Measurements from ENCODE around the gene CRYZL1. TPM values are rescaled to one million over a fixed set of nuclear protein-coding genes. Genes with fewer than 3 reads are reported as not detected.

Gene CRYZL1
- total RNA-seq, 2 experiments from 2014 or later = 39.2 to 45.7 TPM

DNA sequence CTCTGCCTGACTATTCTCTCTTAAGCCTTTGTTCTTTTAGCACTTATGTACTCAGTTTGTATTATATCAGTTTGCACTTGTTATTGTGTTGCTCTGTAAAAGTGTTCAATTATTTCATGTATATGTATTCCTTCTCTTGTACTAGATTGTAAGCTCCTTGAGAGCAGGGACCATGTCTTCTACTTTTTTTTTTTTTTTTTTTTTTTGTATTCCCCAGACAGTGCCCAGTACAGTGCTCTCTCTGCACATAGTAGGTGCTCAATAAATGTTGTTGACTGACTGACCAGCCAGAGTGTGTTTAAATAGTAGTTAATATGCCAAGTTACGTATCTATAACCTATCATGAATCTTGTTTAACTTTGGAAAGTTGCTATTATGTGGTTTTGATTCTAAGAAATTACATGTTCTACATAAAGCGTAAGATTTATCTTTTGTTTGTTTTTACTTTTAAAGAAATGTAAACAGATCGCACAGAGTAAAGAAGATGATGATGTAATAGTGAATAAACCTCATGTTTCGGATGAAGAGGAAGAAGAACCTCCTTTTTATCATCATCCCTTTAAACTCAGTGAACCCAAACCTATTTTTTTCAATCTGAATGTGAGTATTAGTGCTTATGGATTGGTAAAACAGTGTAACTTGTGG is 82.6 kb downstream of the CRYZL1 start:
- no peak overlapping the region for H3K4me3 Mint-ChIP-seq
- no peaks in the 10 kb centered on the region for H3K9me3 Mint-ChIP-seq
- no peaks in the 10 kb centered on the region for H3K27me3 Mint-ChIP-seq
- H3K27ac Mint-ChIP-seq = no peak overlapping the region
- DNase-seq (no peak), ATAC-seq (ENCODE audit: low read depth) (no peak)
- POLR2A ChIA-PET = no interaction called here
- peaks cover 55% of the 10 kb centered on the region for H3K36me3 Mint-ChIP-seq
- H3K4me1 Mint-ChIP-seq = peaks cover 24% of the 10 kb centered on the region

GRCh38 chr21:33557447-33557846 is 84.1 kb downstream of the CRYZL1 start:
- no peaks in the 10 kb centered on the region for H3K27me3 Mint-ChIP-seq
- no peak overlapping the region for H3K27ac Mint-ChIP-seq
- DNase-seq (no peak), ATAC-seq (ENCODE audit: low read depth) (no peak)
- POLR2A ChIA-PET = interaction anchor here (2.1 to 2.9 kb wide), 2 partner anchors 15 to 31 kb away, joined by 9 to 10 read pairs; partner anchors contain the start of genes DONSON, GART and SON
- H3K9me3 Mint-ChIP-seq = no peaks in the 10 kb centered on the region
- H3K36me3 Mint-ChIP-seq = peaks cover 64% of the 10 kb centered on the region
- H3K4me1 Mint-ChIP-seq = peaks cover 21% of the 10 kb centered on the region
- H3K4me3 Mint-ChIP-seq = no peak overlapping the region

- Mint-ChIP-seq H3K9me3 (no peaks in the 10 kb centered on the region), H3K4me1 (peaks cover 23% of the 10 kb centered on the region), H3K27me3 (no peaks in the 10 kb centered on the region), H3K4me3 (no peak overlapping the region), H3K36me3 (peaks cover 66% of the 10 kb centered on the region), H3K27ac (no peak overlapping the region)
- POLR2A ChIA-PET = interaction anchor here (2.9 kb wide), 1 partner anchor 34 kb away, joined by 10 read pairs; the partner anchor contains the start of gene DONSON
- ATAC-seq (ENCODE audit: low read depth) (no peak), DNase-seq (no peak)
Observed at GRCh38 chr21:33554982-33555344, 86.6 kb downstream of the CRYZL1 start.

- DNase-seq (no peak), ATAC-seq (ENCODE audit: low read depth) (no peak)
- H3K9me3 Mint-ChIP-seq = no peaks in the 10 kb centered on the region
- no peaks in the 10 kb centered on the region for H3K27me3 Mint-ChIP-seq
- peaks cover 23% of the 10 kb centered on the region for H3K4me1 Mint-ChIP-seq
- H3K27ac Mint-ChIP-seq = no peak overlapping the region
- POLR2A ChIA-PET = interaction anchor here (2.9 kb wide), 1 partner anchor 34 kb away, joined by 10 read pairs; the partner anchor contains the start of gene DONSON
- no peak overlapping the region for H3K4me3 Mint-ChIP-seq
- H3K36me3 Mint-ChIP-seq = peaks cover 65% of the 10 kb centered on the region
Observed at GRCh38 chr21:33554236-33554981, 87.1 kb downstream of the CRYZL1 start.

DNA sequence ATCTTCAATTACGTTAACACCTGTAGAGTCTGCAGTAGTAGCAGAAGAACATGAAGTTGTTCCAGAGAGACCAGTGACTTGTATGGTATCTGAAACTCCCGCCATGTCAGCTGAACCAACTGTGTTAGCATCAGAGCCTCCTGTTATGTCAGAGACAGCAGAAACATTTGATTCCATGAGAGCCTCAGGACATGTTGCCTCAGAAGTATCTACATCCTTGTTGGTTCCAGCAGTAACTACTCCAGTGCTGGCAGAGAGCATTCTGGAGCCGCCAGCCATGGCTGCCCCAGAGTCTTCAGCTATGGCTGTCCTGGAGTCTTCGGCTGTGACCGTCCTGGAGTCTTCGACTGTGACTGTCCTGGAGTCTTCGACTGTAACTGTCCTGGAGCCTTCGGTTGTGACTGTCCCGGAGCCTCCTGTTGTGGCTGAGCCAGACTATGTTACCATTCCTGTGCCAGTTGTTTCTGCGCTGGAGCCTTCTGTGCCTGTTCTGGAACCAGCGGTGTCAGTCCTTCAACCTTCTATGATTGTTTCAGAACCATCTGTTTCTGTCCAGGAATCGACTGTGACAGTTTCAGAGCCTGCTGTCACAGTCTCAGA is 88.4 kb downstream of the CRYZL1 start:
- ATAC-seq (ENCODE audit: low read depth) = no peak
- Mint-ChIP-seq H3K36me3 (peaks cover 65% of the 10 kb centered on the region), H3K27me3 (no peaks in the 10 kb centered on the region), H3K27ac (no peak overlapping the region), H3K4me3 (no peak overlapping the region), H3K9me3 (no peaks in the 10 kb centered on the region), H3K4me1 (peaks cover 23% of the 10 kb centered on the region)
- no peak for DNase-seq
- POLR2A ChIA-PET = no interaction called here

- Mint-ChIP-seq H3K9me3 (no peaks in the 10 kb centered on the region), H3K36me3 (peaks cover 62% of the 10 kb centered on the region), H3K27ac (no peak overlapping the region), H3K4me3 (no peak overlapping the region), H3K4me1 (peaks cover 23% of the 10 kb centered on the region), H3K27me3 (no peaks in the 10 kb centered on the region)
- ATAC-seq (ENCODE audit: low read depth) (no peak), DNase-seq (no peak)
- POLR2A ChIA-PET = interaction anchor here (0.7 to 1.6 kb wide), 3 partner anchors 9 to 781 kb away, joined by 6 to 9 read pairs (median 8); partner anchors contain the start of genes GART, PAXBP1 and SON
Observed at GRCh38 chr21:33552093-33552998, 89.2 kb downstream of the CRYZL1 start.

- DNase-seq = no peak
- ATAC-seq (ENCODE audit: low read depth) = no peak
- H3K27me3 Mint-ChIP-seq = no peaks in the 10 kb centered on the region
- H3K27ac Mint-ChIP-seq = no peak overlapping the region
- H3K9me3 Mint-ChIP-seq = no peaks in the 10 kb centered on the region
- peaks cover 24% of the 10 kb centered on the region for H3K4me1 Mint-ChIP-seq
- H3K4me3 Mint-ChIP-seq = no peak overlapping the region
- POLR2A ChIA-PET = interaction anchor here (0.7 to 1.6 kb wide), 4 partner anchors 8 to 780 kb away, joined by 4 to 9 read pairs (median 7); partner anchors contain the start of genes DONSON, GART, PAXBP1 and SON
- H3K36me3 Mint-ChIP-seq = peaks cover 60% of the 10 kb centered on the region
Observed at GRCh38 chr21:33551664-33552063, 89.9 kb downstream of the CRYZL1 start.

- H3K4me1 Mint-ChIP-seq = peaks cover 22% of the 10 kb centered on the region
- no peak overlapping the region for H3K4me3 Mint-ChIP-seq
- no peaks in the 10 kb centered on the region for H3K27me3 Mint-ChIP-seq
- DNase-seq (no peak), ATAC-seq (ENCODE audit: low read depth) (no peak)
- H3K27ac Mint-ChIP-seq = no peak overlapping the region
- H3K36me3 Mint-ChIP-seq = peaks cover 53% of the 10 kb centered on the region
- H3K9me3 Mint-ChIP-seq = no peaks in the 10 kb centered on the region
- POLR2A ChIA-PET = interaction anchor here (0.7 to 1.6 kb wide), 4 partner anchors 8 to 780 kb away, joined by 4 to 9 read pairs (median 7); partner anchors contain the start of genes DONSON, GART, PAXBP1 and SON
Observed at GRCh38 chr21:33550772-33551660, 90.5 kb downstream of the CRYZL1 start.

DNA sequence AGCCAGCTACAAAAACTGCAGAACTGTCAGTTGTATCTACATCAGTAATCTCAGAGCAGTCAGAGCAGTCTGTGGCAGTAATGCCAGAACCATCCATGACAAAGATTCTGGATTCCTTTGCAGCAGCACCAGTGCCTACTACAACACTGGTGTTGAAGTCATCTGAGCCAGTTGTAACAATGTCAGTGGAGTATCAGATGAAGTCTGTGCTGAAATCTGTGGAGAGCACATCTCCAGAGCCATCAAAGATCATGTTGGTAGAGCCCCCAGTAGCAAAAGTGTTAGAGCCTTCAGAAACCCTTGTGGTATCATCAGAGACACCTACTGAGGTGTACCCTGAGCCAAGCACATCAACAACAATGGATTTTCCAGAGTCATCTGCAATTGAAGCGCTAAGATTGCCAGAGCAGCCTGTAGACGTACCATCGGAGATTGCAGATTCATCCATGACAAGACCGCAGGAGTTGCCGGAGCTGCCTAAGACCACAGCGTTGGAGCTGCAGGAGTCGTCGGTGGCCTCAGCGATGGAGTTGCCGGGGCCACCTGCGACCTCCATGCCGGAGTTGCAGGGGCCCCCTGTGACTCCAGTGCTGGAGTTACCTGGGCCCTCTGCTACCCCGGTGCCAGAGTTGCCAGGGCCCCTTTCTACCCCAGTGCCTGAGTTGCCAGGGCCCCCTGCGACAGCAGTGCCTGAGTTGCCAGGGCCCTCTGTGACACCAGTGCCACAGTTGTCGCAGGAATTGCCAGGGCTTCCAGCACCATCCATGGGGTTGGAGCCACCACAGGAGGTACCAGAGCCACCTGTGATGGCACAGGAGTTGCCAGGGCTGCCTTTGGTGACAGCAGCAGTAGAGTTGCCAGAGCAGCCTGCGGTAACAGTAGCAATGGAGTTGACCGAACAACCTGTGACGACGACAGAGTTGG is 91.4 kb downstream of the CRYZL1 start:
- peaks cover 19% of the 10 kb centered on the region for H3K4me1 Mint-ChIP-seq
- H3K9me3 Mint-ChIP-seq = no peaks in the 10 kb centered on the region
- H3K4me3 Mint-ChIP-seq = no peak overlapping the region
- POLR2A ChIA-PET = no interaction called here
- DNase-seq (no peak), ATAC-seq (ENCODE audit: low read depth) (no peak)
- no peaks in the 10 kb centered on the region for H3K27me3 Mint-ChIP-seq
- peaks cover 49% of the 10 kb centered on the region for H3K36me3 Mint-ChIP-seq
- H3K27ac Mint-ChIP-seq = no peak overlapping the region

- POLR2A ChIA-PET = interaction anchor here (6.0 kb wide), 1 partner anchor 43 kb away, joined by 36 read pairs; the partner anchor contains the start of gene DONSON
- Mint-ChIP-seq H3K4me1 (peaks cover 24% of the 10 kb centered on the region), H3K36me3 (peaks cover 27% of the 10 kb centered on the region), H3K9me3 (no peaks in the 10 kb centered on the region), H3K27me3 (no peaks in the 10 kb centered on the region), H3K27ac (no peak overlapping the region), H3K4me3 (peak overlapping the region; percentile 64)
- ATAC-seq (ENCODE audit: low read depth) (no peak), DNase-seq (no peak)
Observed at GRCh38 chr21:33546086-33546485, 95.5 kb downstream of the CRYZL1 start.

Measured in activated naive CD8-positive, alpha-beta T cell treated with anti-CD3 and anti-CD28 coated beads, Interleukin-2, amount 10 ng/mL, durations not matched to agents 7 days and 5 days (primary cell).